Sigmoid colon (tissue), 7 donors: ENCODE results near the gene FSTL5. TPM values are rescaled to one million over a fixed set of nuclear protein-coding genes. Genes with fewer than 3 reads are reported as not detected.

Source experiments
- DNase-seq: peaks from one replicate; pipeline ENCODE4 v3.0.0-alpha.2; 2019
- H3K27ac ChIP-seq, 4 donors: fragments of 200-600 bp; sonication (generic); one replicate each; pipeline ENCODE4 v1.5.1; 2016 to 2019; ENCODE audit warnings: mild to moderate bottlenecking in 1 of 4
- H3K27me3 ChIP-seq, 3 donors: fragments of 200-600 bp; sonication (generic); one replicate each; pipeline ENCODE4 v1.5.1; 2019; ENCODE audit warnings: mild to moderate bottlenecking in 1 of 3
- H3K36me3 ChIP-seq, 4 donors: fragments of 200-600 bp; sonication (generic); one replicate each; pipeline ENCODE4 v1.5.1; 2016 to 2019
- H3K4me1 ChIP-seq, 4 donors: fragments of 200-600 bp; sonication (generic); one replicate each; pipeline ENCODE4 v1.5.1; 2017 to 2019
- H3K4me3 ChIP-seq, 4 donors: fragments of 200-600 bp; sonication (generic); one replicate each; pipeline ENCODE4 v1.5.1; 2017 to 2019; ENCODE audit warnings: mild to moderate bottlenecking in 2 of 4, moderate library complexity in 1 of 4
- H3K9me3 ChIP-seq, 4 donors: fragments of 200-600 bp in 3 of 4; sonication (generic) in 3 of 4; one replicate each; pipeline versions ENCODE4 v1.5.1 to v1.6.1; 2013 to 2019
- CTCF ChIP-seq, 4 experiments: fragments of 450-650 bp in 3 of 4; fragments of 200-600 bp in 1 of 4; IDR thresholded peaks; one replicate each; pipeline ENCODE4 v1.5.1; 2016 to 2019; ENCODE audit warnings: antibody characterized with exemption in 4 of 4, mild to moderate bottlenecking in 3 of 4, moderate library complexity in 2 of 4
- EP300 ChIP-seq, 4 donors: sonication (generic); formaldehyde crosslinking; IDR thresholded peaks; one replicate each; pipeline ENCODE4 v1.6.1; 2017; ENCODE audit warnings: antibody characterized with exemption in 4 of 4
- POLR2A ChIP-seq, 2 donors: fragments of 450-650 bp; IDR thresholded peaks; one replicate each; pipeline ENCODE4 v1.6.1; 2016; ENCODE audit warnings: antibody characterized with exemption in 2 of 2, mild to moderate bottlenecking in 2 of 2, moderate library complexity in 2 of 2
- POLR2AphosphoS5 ChIP-seq, 4 donors: sonication (generic); formaldehyde crosslinking; IDR thresholded peaks; one replicate each; pipeline ENCODE4 v1.6.1; 2017; ENCODE audit warnings: antibody characterized with exemption in 4 of 4
- WGBS, 2 donors: extraction: QIAGEN DNeasy Blood & Tissue Kit; methylation state at CpG; one replicate each; pipeline ENCODE4 v1.1.7; 2013; 5-methylcytosine and 5-hydroxymethylcytosine counted together
- intact Hi-C: fragments of 100-400 bp; cut with DNase I; formaldehyde crosslinking; loops from one replicate; pipeline ENCODE4 v1.15.1; 2023
- polyA plus RNA-seq, 3 donors: library from polyadenylated mRNA; stranded (reverse); fragments of 200-250 nt; gene quantifications; one replicate each; pipeline ENCODE4 v1.2.3, GENCODE V29; 2013
- total RNA-seq, 4 donors: library from RNA; depleted of rRNA; stranded (reverse); fragments of >200 nt; gene quantifications; one replicate each; pipeline ENCODE4 v1.1.0, GENCODE V29; 2016
- donor health status: healthy with polysubstance abuse.
- donor health status: Bipolar disorder and iron deficiency.
- donor health status: healthy.

Gene FSTL5
- total and polyA plus RNA-seq, 7 donors, result 0.42 to 1.8 (median 0.82) TPM; not detected in 2

GRCh38 chr4:162151850-162152249 lies 11.9 kb downstream of the FSTL5 start:
- WGBS, 2 donors, result 60 to 65% methylated on average over 4 of the region's 4 CpGs
- Histone ChIP-seq H3K4me1 (no peaks in the 10 kb centered on the region), H3K4me3 (no peak overlapping the region), H3K27me3 (no peaks in the 10 kb centered on the region), H3K9me3 (no peaks in the 10 kb centered on the region), H3K27ac (no peak overlapping the region), H3K36me3 (no peaks in the 10 kb centered on the region)
- no peak for DNase-seq
- TF ChIP-seq CTCF (IDR thresholded peaks at IDR 0.05), result no peak
- no peak for TF ChIP-seq EP300 (IDR thresholded peaks at IDR 0.05)
- TF ChIP-seq POLR2A (IDR thresholded peaks at IDR 0.05), result no peak
- TF ChIP-seq POLR2AphosphoS5 (IDR thresholded peaks at IDR 0.05), result no peak
- intact Hi-C loops, result no loop called here

GRCh38 chr4:162151386-162151785 lies 12.4 kb downstream of the FSTL5 start:
- Histone ChIP-seq H3K4me3 (no peak overlapping the region), H3K27ac (no peak overlapping the region), H3K36me3 (no peaks in the 10 kb centered on the region), H3K27me3 (no peaks in the 10 kb centered on the region), H3K9me3 (no peaks in the 10 kb centered on the region), H3K4me1 (no peaks in the 10 kb centered on the region)
- intact Hi-C loops, result no loop called here
- no peak for DNase-seq
- TF ChIP-seq POLR2AphosphoS5 (IDR thresholded peaks at IDR 0.05), result no peak
- no peak for TF ChIP-seq CTCF (IDR thresholded peaks at IDR 0.05)
- no peak for TF ChIP-seq POLR2A (IDR thresholded peaks at IDR 0.05)
- no peak for TF ChIP-seq EP300 (IDR thresholded peaks at IDR 0.05)

- DNase-seq, result no peak
- intact Hi-C loops, result no loop called here
- 78 to 83% methylated on average over 2 of the region's 2 CpGs for WGBS, 2 donors
These were observed 14.2 kb downstream of the FSTL5 start for GRCh38 chr4:162149644-162150043.

GRCh38 chr4:162140051-162140683 lies 23.6 kb downstream of the FSTL5 start:
- TF ChIP-seq CTCF (IDR thresholded peaks at IDR 0.05), result no peak
- no peak for TF ChIP-seq EP300 (IDR thresholded peaks at IDR 0.05)
- TF ChIP-seq POLR2A (IDR thresholded peaks at IDR 0.05), result no peak
- no peak for TF ChIP-seq POLR2AphosphoS5 (IDR thresholded peaks at IDR 0.05)
- no peak overlapping the region for H3K4me3 ChIP-seq
- H3K4me1 ChIP-seq, result no peaks in the 10 kb centered on the region
- H3K27ac ChIP-seq, result no peak overlapping the region
- no peak for DNase-seq
- no peaks in the 10 kb centered on the region for H3K36me3 ChIP-seq
- H3K9me3 ChIP-seq, result no peaks in the 10 kb centered on the region
- intact Hi-C loops, result no loop called here
- no peaks in the 10 kb centered on the region for H3K27me3 ChIP-seq

More at GRCh38 chr4:162149644-162150043, 14.2 kb downstream of the FSTL5 start:
- Histone ChIP-seq H3K36me3 (no peaks in the 10 kb centered on the region), H3K9me3 (no peaks in the 10 kb centered on the region), H3K27ac (no peak overlapping the region), H3K27me3 (no peaks in the 10 kb centered on the region), H3K4me1 (no peaks in the 10 kb centered on the region), H3K4me3 (no peak overlapping the region)
- no peak for TF ChIP-seq CTCF (IDR thresholded peaks at IDR 0.05)
- no peak for TF ChIP-seq EP300 (IDR thresholded peaks at IDR 0.05)
- no peak for TF ChIP-seq POLR2A (IDR thresholded peaks at IDR 0.05)
- TF ChIP-seq POLR2AphosphoS5 (IDR thresholded peaks at IDR 0.05), result no peak

- H3K27me3 ChIP-seq, result no peaks in the 10 kb centered on the region
- no peak overlapping the region for H3K4me3 ChIP-seq
- no peak overlapping the region for H3K27ac ChIP-seq
- H3K36me3 ChIP-seq, result no peaks in the 10 kb centered on the region
- H3K9me3 ChIP-seq, result no peaks in the 10 kb centered on the region
- intact Hi-C loops, result no loop called here
- H3K4me1 ChIP-seq, result no peaks in the 10 kb centered on the region
- no peak for DNase-seq
- TF ChIP-seq EP300 (IDR thresholded peaks at IDR 0.05) (no peak), POLR2A (IDR thresholded peaks at IDR 0.05) (no peak), CTCF (IDR thresholded peaks at IDR 0.05) (no peak), POLR2AphosphoS5 (IDR thresholded peaks at IDR 0.05) (no peak)
- WGBS, 2 donors, result 74 to 77% methylated on average over 2 of the region's 2 CpGs
These were observed 24.4 kb downstream of the FSTL5 start for GRCh38 chr4:162139412-162139811.
